HCT116 (cell line): ENCODE results near the gene ACE2. TPM values are rescaled to one million over a fixed set of nuclear protein-coding genes. Genes with fewer than 3 reads are reported as not detected.

Experiments
- ATAC-seq: fragments of 200-7000 bp; cut with Tn5 transposase; 2 replicates; pipeline ENCODE4 v1.9.1; 2020; ENCODE audit warnings: mild to moderate bottlenecking, moderate library complexity
- BruUV-seq: library from RNA; stranded (reverse); fragments of 400-500 nt; replicated peaks from 2 replicates; lab custom pipeline; 2021; lab: Mats Ljungman, UMichigan
- CTCF ChIA-PET: fragments of 300-600 bp; sonication (Branson Sonifier 250); formaldehyde crosslinking; loops from one replicate; lab custom pipeline; 2021; ENCODE audit warnings: antibody characterized with exemption; lab: Charles Lee
- POLR2A ChIA-PET: fragments of 300-600, 350-600 bp; sonication (Branson Sonifier 250); formaldehyde crosslinking; loops from one replicate; lab custom pipeline; 2021; ENCODE audit warnings: antibody characterized with exemption; lab: Charles Lee
- RAD21 ChIA-PET, 2 experiments: fragments of 300-600 bp; sonication (Branson Sonifier 250); formaldehyde crosslinking; loops; one replicate each; lab custom pipeline; 2023; ENCODE audit warnings: low total read pairs in 2 of 2; ENCODE audit not compliant: uncharacterized antibody in 2 of 2, unreplicated experiment in 2 of 2, low non-redundant PET in 1 of 2; lab: Charles Lee
- DNase-seq: peaks from one replicate; pipeline ENCODE4 v3.0.0-alpha.2; 2010; ENCODE audit warnings: low read depth, low spot score
- H2AFZ ChIP-seq: fragments of 200-600 bp; shearing (Covaris generic), sonication (generic); 2 replicates; pipeline ENCODE4 v1.6.1; 2017; ENCODE audit warnings: low read depth, mixed run types, mixed read lengths, antibody characterized with exemption, low read length; ENCODE audit not compliant: poor library complexity, severe bottlenecking
- H3K27ac ChIP-seq: 2 replicates; pipeline ENCODE4 v1.5.1; 2012; ENCODE audit warnings: low read depth, low read length
- H3K27me3 ChIP-seq: fragments of 200-600 bp; sonication (generic); 2 replicates; pipeline ENCODE4 v1.6.1; 2016; ENCODE audit warnings: mixed run types, low read length, mixed read lengths; ENCODE audit not compliant: insufficient read depth
- H3K36me3 ChIP-seq, 2 experiments: fragments of 200-500 bp in 1 of 2; fragments of 200-600 bp in 1 of 2; sonication (Bioruptor generic) in 1 of 2; sonication (generic) in 1 of 2; 2 replicates each; pipeline versions ENCODE4 v1.5.1 to v1.6.1; 2014 to 2016; ENCODE audit warnings: low read length in 2 of 2, inconsistent platforms in 1 of 2, mixed read lengths in 1 of 2, mixed run types in 1 of 2; ENCODE audit not compliant: insufficient read depth in 2 of 2, control insufficient read depth in 1 of 2
- H3K4me1 ChIP-seq, 2 experiments: fragments of 200-600 bp in 1 of 2; sonication (generic) in 1 of 2; 2 replicates each; pipeline versions ENCODE4 v1.5.1 to v1.6.1; 2012 to 2017; ENCODE audit warnings: low read length in 2 of 2, inconsistent platforms in 1 of 2, mild to moderate bottlenecking in 1 of 2, mixed read lengths in 1 of 2, mixed run types in 1 of 2, moderate library complexity in 1 of 2; ENCODE audit not compliant: insufficient read depth in 2 of 2, control insufficient read depth in 1 of 2
- H3K4me2 ChIP-seq: fragments of 200-600 bp; sonication (generic); 2 replicates; pipeline ENCODE4 v1.6.1; 2017; ENCODE audit warnings: mixed run types, low read length, mixed read lengths
- H3K4me3 ChIP-seq, 2 experiments: fragments of 200-600 bp in 1 of 2; sonication (generic) in 1 of 2; replicated peaks in 1 of 2; 2 replicates each; pipeline ENCODE4 v1.5.1; 2011 to 2016; ENCODE audit warnings: low read length in 2 of 2, control low read depth in 1 of 2, low read depth in 1 of 2, mild to moderate bottlenecking in 1 of 2, mixed read lengths in 1 of 2, mixed run types in 1 of 2
- H3K79me2 ChIP-seq: fragments of 200-600 bp; sonication (generic); 2 replicates; pipeline ENCODE4 v1.6.1; 2017; ENCODE audit warnings: mild to moderate bottlenecking, mixed run types, low read length, moderate library complexity, mixed read lengths; ENCODE audit not compliant: insufficient read depth
- H3K9ac ChIP-seq: fragments of 200-600 bp; sonication (generic); 2 replicates; pipeline ENCODE4 v1.6.1; 2016; ENCODE audit warnings: low read length, mixed read lengths
- H3K9me2 ChIP-seq: fragments of 200-600 bp; sonication (generic), shearing (Covaris generic); 2 replicates; pipeline ENCODE4 v1.6.1; 2017; ENCODE audit warnings: mixed run types, mild to moderate bottlenecking, moderate library complexity; ENCODE audit not compliant: insufficient read depth
- H3K9me3 ChIP-seq, 2 experiments: fragments of 200-500 bp in 1 of 2; fragments of 200-600 bp in 1 of 2; sonication (Bioruptor generic) in 1 of 2; sonication (generic) in 1 of 2; 2 replicates each; pipeline ENCODE4 v1.6.1; 2014 to 2017; ENCODE audit warnings: low read length in 2 of 2, mixed read lengths in 2 of 2, inconsistent platforms in 1 of 2, low read depth in 1 of 2, mild to moderate bottlenecking in 1 of 2, mixed run types in 1 of 2, moderate library complexity in 1 of 2; ENCODE audit not compliant: control insufficient read depth in 1 of 2, insufficient read depth in 1 of 2
- H4K20me1 ChIP-seq: fragments of 200-600 bp; sonication (generic), shearing (Covaris generic); 2 replicates; pipeline ENCODE4 v1.6.1; 2017; ENCODE audit warnings: mixed run types, mild to moderate bottlenecking, moderate library complexity; ENCODE audit not compliant: insufficient read depth
- CBX3 ChIP-seq: IDR thresholded peaks from 2 replicates; pipeline ENCODE4 v1.6.1; 2012; ENCODE audit warnings: low read depth
- EZH2 ChIP-seq: fragments of 200-600 bp; sonication (generic); IDR thresholded peaks from 2 replicates; pipeline ENCODE4 v1.6.1; 2017; ENCODE audit warnings: antibody characterized with exemption, mixed run types
- EZH2phosphoT487 ChIP-seq: fragments of 200-600 bp; IDR thresholded peaks from 2 replicates; pipeline ENCODE4 v1.6.1; 2018; ENCODE audit warnings: antibody characterized with exemption, borderline replicate concordance
- POLR2AphosphoS5 ChIP-seq: IDR thresholded peaks from 2 replicates; pipeline ENCODE4 v1.6.1; 2011; ENCODE audit warnings: mild to moderate bottlenecking, low read depth, low read length, moderate library complexity
- RAD21 ChIP-seq: IDR thresholded peaks from 2 replicates; pipeline ENCODE4 v1.6.1; 2012; ENCODE audit warnings: low read depth, mild to moderate bottlenecking
- REST ChIP-seq: IDR thresholded peaks from 2 replicates; pipeline ENCODE4 v1.6.1; 2012; ENCODE audit warnings: low read depth
- SRF ChIP-seq: IDR thresholded peaks from 2 replicates; pipeline ENCODE4 v1.6.1; 2012; ENCODE audit warnings: low read depth
- YY1 ChIP-seq: IDR thresholded peaks from 2 replicates; pipeline ENCODE4 v1.6.1; 2011; ENCODE audit warnings: low read length, low read depth, moderate library complexity, mild to moderate bottlenecking; ENCODE audit not compliant: insufficient replicate concordance; ENCODE audit errors: extremely low read depth
- ZFX ChIP-seq: fragments of 450-650 bp; IDR thresholded peaks from 2 replicates; pipeline ENCODE4 v1.6.1; 2017
- intact Hi-C: fragments of 100-400 bp; cut with micrococcal nuclease; formaldehyde crosslinking; loops from 2 replicates; pipeline ENCODE4 v1.10.0; 2022
- total RNA-seq: library from RNA; stranded (reverse); gene quantifications from one replicate; pipeline ENCODE4 v1.2.1, GENCODE V29; 2021; ENCODE audit not compliant: unreplicated experiment

ACE2 gene
- total RNA-seq, 1 experiment from 2014 or later, result not detected

GRCh38 chrX:15617111-15617510 lies 16.4 kb upstream of the ACE2 start:
- Histone ChIP-seq H3K36me3 (no peaks in the 10 kb centered on the region), H3K27ac (no peak overlapping the region), H3K9ac (no peak overlapping the region), H3K27me3 (no peaks in the 10 kb centered on the region), H4K20me1 (no peaks in the 10 kb centered on the region), H3K79me2 (no peaks in the 10 kb centered on the region), H2AFZ (no peak overlapping the region), H3K4me3 (no peak overlapping the region), H3K9me2 (no peaks in the 10 kb centered on the region), H3K4me2 (no peak overlapping the region), H3K4me1 (peaks cover 9 to 32% of the 10 kb centered on the region in 2 experiments), H3K9me3 (no peaks in the 10 kb centered on the region)
- no TSS peak for BruUV-seq
- intact Hi-C loops, result no loop called here
- DNase-seq, result no peak
- ChIA-PET RAD21 (no interaction called here), CTCF (no interaction called here), POLR2A (no interaction called here)
- ATAC-seq, result no peak
- no peak for TF ChIP-seq CBX3
- TF ChIP-seq ZFX, result no peak
- TF ChIP-seq YY1, result no peak
- TF ChIP-seq EZH2, result no peak
- TF ChIP-seq SRF, result no peak
- TF ChIP-seq RAD21, result no peak
- TF ChIP-seq EZH2phosphoT487, result no peak
- TF ChIP-seq REST, result no peak
- no peak for TF ChIP-seq POLR2AphosphoS5
